ACC112 (cell line): ENCODE results near the gene DNAI2.

Experiments used
- H2AFZ ChIP-seq: fragments of 200-600 bp; sonication (generic); one replicate; pipeline ENCODE4 v1.6.0; 2017; ENCODE audit warnings: antibody characterized with exemption, low read length; ENCODE audit not compliant: unreplicated experiment
- H3K27ac ChIP-seq: fragments of 200-600 bp; sonication (generic); 2 replicates; pipeline ENCODE4 v1.5.1; 2014; ENCODE audit warnings: low read depth, mild to moderate bottlenecking, antibody characterized with exemption, low read length, moderate library complexity
- H3K27me3 ChIP-seq: fragments of 200-600 bp; sonication (generic); 2 replicates; pipeline ENCODE4 v1.6.1; 2014; ENCODE audit warnings: mild to moderate bottlenecking, antibody characterized with exemption, low read length, moderate library complexity, mixed read lengths; ENCODE audit not compliant: insufficient read depth
- H3K36me3 ChIP-seq: fragments of 200-600 bp; sonication (generic); 2 replicates; pipeline ENCODE4 v1.6.1; 2016; ENCODE audit warnings: mild to moderate bottlenecking, antibody characterized with exemption, low read length, moderate library complexity, mixed read lengths; ENCODE audit not compliant: insufficient read depth
- H3K4me1 ChIP-seq: fragments of 200-600 bp; sonication (generic); one replicate; pipeline ENCODE4 v1.6.1; 2016; ENCODE audit warnings: low read length, mixed read lengths; ENCODE audit not compliant: insufficient read depth, unreplicated experiment, control insufficient read depth
- H3K4me3 ChIP-seq: fragments of 200-600 bp; sonication (generic); 2 replicates; pipeline ENCODE4 v1.5.1; 2014; ENCODE audit warnings: mild to moderate bottlenecking, low read depth, low read length
- H3K79me2 ChIP-seq: fragments of 200-600 bp; sonication (generic); one replicate; pipeline ENCODE4 v1.6.0; 2016; ENCODE audit warnings: low read length; ENCODE audit not compliant: control insufficient read depth, unreplicated experiment, insufficient read depth

The DNAI2 gene

DNA sequence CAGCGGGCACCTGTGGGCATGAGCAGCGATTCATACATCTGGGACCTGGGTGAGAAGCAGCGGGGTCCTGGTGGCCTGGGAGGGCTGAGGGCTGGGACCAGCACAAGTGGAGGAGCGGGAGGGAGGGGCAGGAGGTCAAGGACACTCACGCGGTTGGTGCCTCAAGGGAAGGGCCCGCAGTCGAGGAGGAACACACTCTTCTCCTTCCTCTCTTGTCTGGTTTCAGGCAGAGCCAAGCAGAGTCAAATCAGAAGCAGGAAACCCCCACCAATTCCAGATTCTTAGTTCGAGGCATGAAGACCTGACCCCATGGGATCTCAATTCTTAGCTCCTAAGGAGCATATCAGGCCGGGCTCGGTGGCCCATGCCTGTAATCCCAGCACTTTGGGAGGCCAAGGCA, 15.7 kb downstream of the DNAI2 start:
- Histone ChIP-seq H2AFZ (no peak overlapping the region), H3K36me3 (no peaks in the 10 kb centered on the region), H3K79me2 (no peaks in the 10 kb centered on the region), H3K4me1 (no peaks in the 10 kb centered on the region), H3K27ac (no peak overlapping the region), H3K27me3 (peaks cover 7% of the 10 kb centered on the region), H3K4me3 (no peak overlapping the region)

- no peak overlapping the region for H3K4me3 ChIP-seq
- H3K79me2 ChIP-seq, result no peaks in the 10 kb centered on the region
- H3K36me3 ChIP-seq, result no peaks in the 10 kb centered on the region
- H2AFZ ChIP-seq, result no peak overlapping the region
- 0 out of 2 replicates have a peak, but pooled peaks cover under 1% of the 10 kb centered on the region for H3K27me3 ChIP-seq
- H3K4me1 ChIP-seq, result no peaks in the 10 kb centered on the region
- H3K27ac ChIP-seq, result no peak overlapping the region
Observed at GRCh38 chr17:74290340-74290739, 16.3 kb downstream of the DNAI2 start.

DNA sequence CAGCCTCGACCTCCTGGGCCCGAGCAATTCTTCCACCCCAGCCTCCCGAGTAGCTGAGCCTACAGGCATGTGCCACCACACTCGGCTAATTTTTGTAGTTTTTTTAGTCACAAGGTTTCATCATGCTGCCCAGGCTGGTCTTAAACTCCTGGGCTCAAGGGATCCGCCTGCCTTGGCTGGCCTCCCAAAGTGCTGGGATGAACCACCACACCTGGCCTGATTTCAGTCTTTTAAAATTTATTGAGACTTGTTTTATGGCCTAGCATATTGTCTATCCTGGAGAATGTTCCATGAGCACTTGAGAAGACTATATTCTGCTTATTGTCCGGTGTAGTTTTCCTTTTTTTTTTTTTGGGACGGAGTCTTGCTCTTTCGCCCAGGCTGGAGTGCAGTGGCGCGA, 18.5 kb downstream of the DNAI2 start:
- peaks cover under 1% of the 10 kb centered on the region for H3K4me1 ChIP-seq
- H3K27ac ChIP-seq, result no peak overlapping the region
- H3K27me3 ChIP-seq, result no peaks in the 10 kb centered on the region
- no peaks in the 10 kb centered on the region for H3K79me2 ChIP-seq
- H3K36me3 ChIP-seq, result no peaks in the 10 kb centered on the region
- no peak overlapping the region for H3K4me3 ChIP-seq
- H2AFZ ChIP-seq, result no peak overlapping the region

DNA sequence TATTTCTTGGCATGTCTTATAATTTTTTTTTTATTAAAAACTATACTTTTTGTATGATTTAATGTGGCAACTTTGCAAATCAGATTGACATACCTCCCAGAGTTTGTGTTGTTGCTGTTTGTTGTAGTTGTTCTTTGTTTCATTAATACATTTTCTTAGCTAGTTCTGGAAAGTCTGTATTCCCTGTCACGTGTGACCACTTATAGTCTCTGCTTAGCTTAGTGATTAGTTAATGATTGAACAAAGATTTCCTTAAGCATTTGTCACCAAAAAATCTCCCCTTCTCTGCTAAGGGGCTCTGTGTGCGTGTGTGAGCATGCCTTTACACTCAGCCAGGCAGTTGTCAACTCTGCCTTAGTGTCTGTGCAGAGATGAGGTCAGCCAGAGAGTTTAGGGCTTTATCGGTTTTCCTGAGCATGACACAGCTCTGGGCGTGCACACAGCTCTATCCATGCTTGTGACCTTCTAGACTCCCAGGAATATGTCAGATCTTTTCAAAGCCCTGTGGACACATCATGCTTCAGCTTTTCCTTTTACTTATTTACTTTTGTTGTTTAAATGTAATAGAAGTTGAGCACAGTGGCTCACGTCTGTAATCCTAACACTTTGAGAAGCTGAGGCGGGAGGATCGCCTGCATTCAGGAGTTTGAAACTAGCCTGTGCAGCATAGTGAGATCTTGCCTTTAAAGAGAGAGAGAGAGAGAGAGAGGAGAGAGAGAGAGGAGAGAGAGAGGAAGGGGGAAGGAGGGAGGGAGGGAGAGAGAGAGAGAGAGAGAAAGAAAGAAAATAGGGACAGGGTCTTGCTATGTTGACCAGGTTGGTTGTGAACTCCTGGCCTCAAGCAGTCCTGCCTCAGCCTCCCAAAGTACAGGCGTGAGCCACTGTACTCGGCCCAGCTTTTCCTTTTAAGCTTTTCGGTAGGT, 21.9 kb downstream of the DNAI2 start:
- Histone ChIP-seq H3K4me1 (peaks cover 5% of the 10 kb centered on the region), H3K27me3 (no peaks in the 10 kb centered on the region), H3K79me2 (no peaks in the 10 kb centered on the region), H3K36me3 (no peaks in the 10 kb centered on the region), H2AFZ (no peak overlapping the region), H3K27ac (no peak overlapping the region), H3K4me3 (no peak overlapping the region)

DNA sequence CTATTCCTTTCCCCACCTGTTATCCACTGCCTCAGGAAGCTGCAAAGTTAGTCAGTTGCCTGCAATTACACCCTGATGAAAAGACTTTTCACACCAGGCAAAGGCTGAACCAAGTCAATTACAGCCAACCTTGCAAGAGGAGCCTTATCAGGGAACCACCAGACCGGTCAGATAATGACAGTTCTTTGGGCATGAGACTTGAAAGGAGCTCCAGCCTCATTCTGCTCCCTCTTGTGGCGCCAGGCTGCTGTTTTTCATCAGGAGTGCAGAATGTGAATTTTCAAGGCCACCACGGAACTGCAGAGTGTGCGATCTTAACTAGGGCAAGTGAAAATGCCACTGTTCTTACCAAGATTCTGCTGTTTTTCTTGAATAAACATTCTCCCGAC, 22.5 kb downstream of the DNAI2 start:
- Histone ChIP-seq H3K4me3 (no peak overlapping the region), H3K4me1 (peaks cover 5% of the 10 kb centered on the region), H3K79me2 (no peaks in the 10 kb centered on the region), H3K36me3 (no peaks in the 10 kb centered on the region), H3K27me3 (no peaks in the 10 kb centered on the region), H3K27ac (no peak overlapping the region), H2AFZ (no peak overlapping the region)

DNA sequence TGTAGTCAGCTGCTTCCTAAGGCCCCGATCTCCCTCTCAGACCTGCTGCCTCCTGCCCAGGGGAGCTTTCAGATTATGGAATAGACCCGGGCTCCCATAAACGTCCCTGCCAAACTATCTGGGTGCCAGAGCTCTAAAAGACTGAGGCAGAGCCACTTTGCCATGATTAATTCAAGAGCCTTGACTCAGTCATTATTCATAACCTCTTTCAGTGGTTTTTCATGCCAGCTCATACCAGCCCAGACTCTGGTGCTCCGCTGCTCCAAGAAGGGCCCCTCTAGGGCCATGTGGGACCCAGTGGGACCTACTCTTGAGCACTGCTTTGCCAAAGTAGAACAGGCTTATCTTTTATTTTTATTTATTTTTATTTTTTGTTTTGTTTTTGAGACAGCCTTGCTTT, 23.9 kb downstream of the DNAI2 start:
- no peaks in the 10 kb centered on the region for H3K36me3 ChIP-seq
- no peaks in the 10 kb centered on the region for H3K27me3 ChIP-seq
- peaks cover 5% of the 10 kb centered on the region for H3K4me1 ChIP-seq
- H3K79me2 ChIP-seq, result no peaks in the 10 kb centered on the region
- H2AFZ ChIP-seq, result no peak overlapping the region
- no peak overlapping the region for H3K27ac ChIP-seq
- H3K4me3 ChIP-seq, result no peak overlapping the region

- no peaks in the 10 kb centered on the region for H3K79me2 ChIP-seq
- no peaks in the 10 kb centered on the region for H3K36me3 ChIP-seq
- H3K4me3 ChIP-seq, result no peak overlapping the region
- H3K4me1 ChIP-seq, result peaks cover 5% of the 10 kb centered on the region
- H3K27ac ChIP-seq, result no peak overlapping the region
- no peak overlapping the region for H2AFZ ChIP-seq
- no peaks in the 10 kb centered on the region for H3K27me3 ChIP-seq
Observed at GRCh38 chr17:74298778-74299177, 24.7 kb downstream of the DNAI2 start.

DNA sequence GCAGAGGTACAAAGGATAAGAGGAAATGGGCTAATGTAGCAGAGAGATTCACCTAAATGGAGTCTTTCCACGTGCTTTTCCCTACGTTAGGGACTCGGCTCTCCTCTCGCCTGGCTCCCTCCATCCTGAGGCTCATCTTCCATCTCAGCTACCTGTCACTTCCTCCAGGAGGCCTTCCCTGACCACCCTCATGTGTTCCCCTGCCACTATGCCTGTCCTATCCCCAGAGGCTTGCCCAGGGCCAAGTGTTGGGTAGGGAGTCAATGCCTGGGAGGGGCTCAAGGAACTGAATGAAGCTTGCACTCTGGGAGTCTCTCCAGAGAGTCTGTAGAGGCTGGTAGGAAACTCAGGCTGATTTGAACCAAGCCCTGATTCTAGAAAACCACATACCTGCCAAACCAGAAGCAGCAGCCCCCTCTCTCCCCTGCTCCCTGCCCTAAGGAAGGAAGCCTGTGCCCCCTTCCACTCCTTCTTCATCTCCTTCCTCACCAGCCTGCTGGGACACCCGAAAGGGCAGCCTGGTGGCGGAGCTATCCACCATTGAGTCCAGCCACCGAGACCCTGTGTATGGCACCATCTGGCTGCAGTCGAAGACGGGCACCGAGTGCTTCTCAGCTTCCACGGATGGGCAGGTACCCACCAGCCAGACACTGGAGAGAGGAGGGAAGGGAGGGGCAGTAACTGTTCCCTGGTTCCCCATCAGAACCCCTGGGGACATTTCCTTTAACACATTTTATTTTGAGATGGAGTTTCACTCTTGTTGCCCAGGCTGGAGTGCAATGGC, 25.4 kb downstream of the DNAI2 start:
- Histone ChIP-seq H3K36me3 (no peaks in the 10 kb centered on the region), H3K4me1 (peaks cover 5% of the 10 kb centered on the region), H3K27ac (no peak overlapping the region), H3K4me3 (no peak overlapping the region), H2AFZ (no peak overlapping the region), H3K27me3 (no peaks in the 10 kb centered on the region), H3K79me2 (no peaks in the 10 kb centered on the region)

DNA sequence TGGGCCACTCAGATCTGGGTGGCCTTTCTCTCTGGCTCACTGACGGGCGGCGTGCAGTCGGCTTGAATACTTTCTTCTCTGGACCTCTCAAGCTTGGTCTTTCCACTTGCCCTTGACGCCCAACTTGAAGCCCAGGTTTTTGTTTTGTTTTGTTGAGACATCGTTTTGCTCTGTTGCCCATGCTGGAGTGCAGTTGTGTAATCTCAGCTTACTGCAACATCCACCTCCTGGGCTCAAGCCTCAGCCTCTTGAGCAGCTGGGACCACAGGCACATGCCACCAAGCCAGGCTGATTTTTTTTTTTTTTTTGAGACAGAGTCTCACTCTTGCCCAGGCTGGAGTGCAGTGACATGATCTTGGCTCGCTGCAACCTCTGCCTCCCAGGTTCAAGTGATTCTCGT, 29.3 kb downstream of the DNAI2 start:
- Histone ChIP-seq H2AFZ (no peak overlapping the region), H3K36me3 (no peaks in the 10 kb centered on the region), H3K4me3 (no peak overlapping the region), H3K27me3 (no peaks in the 10 kb centered on the region), H3K79me2 (no peaks in the 10 kb centered on the region), H3K27ac (no peak overlapping the region), H3K4me1 (no peaks in the 10 kb centered on the region)

- Histone ChIP-seq H3K27ac (no peak overlapping the region), H2AFZ (no peak overlapping the region), H3K4me3 (no peak overlapping the region), H3K27me3 (peaks cover 3% of the 10 kb centered on the region; the same call in 1 of the 2 replicates), H3K36me3 (no peaks in the 10 kb centered on the region), H3K4me1 (no peaks in the 10 kb centered on the region), H3K79me2 (no peaks in the 10 kb centered on the region)
Observed at GRCh38 chr17:74304184-74304583, 30.1 kb downstream of the DNAI2 start.
